GM12878 (cell line): ENCODE data around the gene DDR1. TPM values are rescaled to one million over a fixed set of nuclear protein-coding genes. Genes with fewer than 3 reads are reported as not detected.

ENCODE experiments used
- ATAC-seq: fragments of 200-7000 bp; cut with Tn5 transposase; 3 replicates; pipeline ENCODE4 v1.9.1; 2020; ENCODE audit warnings: mild to moderate bottlenecking, moderate library complexity
- BruUV-seq: library from RNA; stranded (reverse); fragments of 400-500 nt; replicated peaks from 2 replicates; lab custom pipeline; 2021; lab: Mats Ljungman, UMichigan
- CTCF ChIA-PET: fragments of 300-600 bp; sonication (Branson Sonifier 250); formaldehyde crosslinking; extraction: SDS; loops from one replicate; lab custom pipeline; 2021; ENCODE audit warnings: inconsistent platforms; lab: Yijun Ruan, JAX
- POLR2A ChIA-PET: fragments of 350-600 bp; formaldehyde crosslinking; extraction: SDS; loops from one replicate; lab custom pipeline; 2021; ENCODE audit warnings: inconsistent platforms; lab: Charles Lee
- RAD21 ChIA-PET: fragments of 300-600 bp; sonication (Branson Sonifier 250); formaldehyde crosslinking; loops from one replicate; lab custom pipeline; 2023; ENCODE audit warnings: antibody characterized with exemption; ENCODE audit not compliant: unreplicated experiment; lab: Charles Lee
- SMC1A ChIA-PET: fragments of 300-600 bp; sonication (Branson Sonifier 250); formaldehyde crosslinking; loops from one replicate; lab custom pipeline; 2023; ENCODE audit not compliant: unreplicated experiment, uncharacterized antibody; lab: Charles Lee
- DNase-seq: peaks from one replicate; pipeline ENCODE4 v3.0.0-alpha.2; 2011; ENCODE audit warnings: low read depth, low spot score
- FAIRE-seq: peaks from 3 replicates; lab custom pipeline; 2011; peaks lifted over from hg19 to GRCh38; lab: Jason Lieb, UNC
- H2AFZ ChIP-seq: 2 replicates; pipeline ENCODE4 v1.6.0; 2011; ENCODE audit warnings: low read depth, low read length, control low read depth; ENCODE audit not compliant: control insufficient read depth
- H3K27ac ChIP-seq: 2 replicates; pipeline ENCODE4 v1.5.1; 2011; ENCODE audit warnings: control low read depth; ENCODE audit not compliant: control insufficient read depth, insufficient read depth
- H3K27me3 ChIP-seq, 2 experiments: replicated peaks in 1 of 2; 2 replicates each; pipeline versions ENCODE4 v1.6.0 to v1.6.1; 2011; ENCODE audit warnings: low read length in 1 of 2; ENCODE audit not compliant: control insufficient read depth in 2 of 2, insufficient read depth in 2 of 2
- H3K36me3 ChIP-seq, 2 experiments: 2 replicates each; pipeline ENCODE4 v1.5.1; 2011; ENCODE audit warnings: low read length in 1 of 2; ENCODE audit not compliant: control insufficient read depth in 2 of 2, insufficient read depth in 2 of 2
- H3K4me1 ChIP-seq: 2 replicates; pipeline ENCODE4 v1.6.1; 2011; ENCODE audit warnings: mild to moderate bottlenecking, low read length, moderate library complexity, mixed read lengths; ENCODE audit not compliant: control insufficient read depth, insufficient read depth
- H3K4me2 ChIP-seq: 2 replicates; pipeline ENCODE4 v1.6.0; 2011; ENCODE audit warnings: control low read depth; ENCODE audit not compliant: control insufficient read depth, insufficient read depth
- H3K4me3 ChIP-seq: fragments of 200-600 bp; sonication (generic); 2 replicates; pipeline ENCODE4 v1.5.1; 2016
- H3K79me2 ChIP-seq: 2 replicates; pipeline ENCODE4 v1.6.0; 2011; ENCODE audit warnings: low read length; ENCODE audit not compliant: control insufficient read depth, insufficient read depth
- H3K9ac ChIP-seq: 2 replicates; pipeline ENCODE4 v1.8.0; 2011; ENCODE audit warnings: low read length, control low read depth, mixed read lengths; ENCODE audit not compliant: control insufficient read depth, insufficient read depth
- H3K9me3 ChIP-seq: replicated peaks from 3 replicates; pipeline ENCODE4 v1.5.1; 2011; ENCODE audit warnings: mild to moderate bottlenecking, low read length; ENCODE audit not compliant: control insufficient read depth, insufficient read depth
- H4K20me1 ChIP-seq: 2 replicates; pipeline ENCODE4 v1.6.0; 2011; ENCODE audit not compliant: control insufficient read depth, insufficient read depth
- CHD1 ChIP-seq: IDR thresholded peaks from 2 replicates; pipeline ENCODE4 v1.6.1; 2012; ENCODE audit warnings: low read depth, low read length, improper control_type of control experiment
- E2F4 ChIP-seq: IDR thresholded peaks from 2 replicates; pipeline ENCODE4 v1.6.1; 2012; ENCODE audit warnings: low read depth, low read length, improper control_type of control experiment
- EED ChIP-seq: sonication (generic); IDR thresholded peaks from 2 replicates; pipeline ENCODE4 v1.6.1; 2016; ENCODE audit warnings: antibody characterized with exemption, low read depth
- HDGF ChIP-seq: fragments of 450-650 bp; IDR thresholded peaks from 2 replicates; pipeline ENCODE4 v1.6.1; 2016; ENCODE audit warnings: antibody characterized with exemption
- IKZF2 ChIP-seq, 2 experiments: fragments of 450-650 bp; IDR thresholded peaks; 2 replicates each; pipeline ENCODE4 v1.6.1; 2017; ENCODE audit warnings: mild to moderate bottlenecking in 2 of 2, moderate library complexity in 2 of 2
- MEF2B ChIP-seq: fragments of 450-650 bp; IDR thresholded peaks from 2 replicates; pipeline ENCODE4 v1.6.1; 2018; ENCODE audit warnings: mild to moderate bottlenecking, moderate library complexity; ENCODE audit not compliant: partially characterized antibody, poor library complexity, severe bottlenecking
- MLLT1 ChIP-seq: fragments of 450-650 bp; IDR thresholded peaks from 2 replicates; pipeline ENCODE4 v1.6.1; 2016; ENCODE audit warnings: mild to moderate bottlenecking
- MTA2 ChIP-seq: fragments of 450-650 bp; IDR thresholded peaks from 2 replicates; pipeline ENCODE4 v1.6.1; 2016; ENCODE audit warnings: low read depth, mild to moderate bottlenecking, moderate library complexity
- MYC ChIP-seq: IDR thresholded peaks from 2 replicates; pipeline ENCODE4 v1.6.1; 2011; ENCODE audit warnings: mild to moderate bottlenecking, low read length, moderate library complexity, inconsistent platforms; ENCODE audit not compliant: insufficient read depth, insufficient replicate concordance, insufficient read length, severe bottlenecking
- NBN ChIP-seq: fragments of 450-650 bp; IDR thresholded peaks from 2 replicates; pipeline ENCODE4 v1.6.1; 2016
- RELB ChIP-seq: fragments of 450-650 bp; IDR thresholded peaks from 2 replicates; pipeline ENCODE4 v1.6.1; 2017; ENCODE audit warnings: low read depth, mild to moderate bottlenecking, moderate library complexity
- ZBED1 ChIP-seq: IDR thresholded peaks from 2 replicates; pipeline ENCODE4 v1.6.1; 2016; ENCODE audit warnings: borderline replicate concordance
- WGBS: methylation state at CpG from one replicate; pipeline ENCODE4 v1.1.6; 2016; ENCODE audit warnings: low lambda C conversion rate; ENCODE audit not compliant: insufficient replicate concordance, insufficient coverage; ENCODE audit errors: missing lambda C conversion rate; 5-methylcytosine and 5-hydroxymethylcytosine counted together
- in situ Hi-C: fragments of 300-500 bp; cut with MboI; formaldehyde crosslinking; loops from 9 replicates; pipeline ENCODE4 v1.14.3; 2018; ENCODE audit warnings: mixed read lengths
- intact Hi-C: fragments of 100-400 bp; cut with micrococcal nuclease; formaldehyde crosslinking; loops from one replicate; pipeline ENCODE4 v1.14.2; 2022; ENCODE audit not compliant: unreplicated experiment
- polyA plus RNA-seq, 11 experiments: library from polyadenylated mRNA; depleted of rRNA in 4 of 11; unstranded in 6 of 11; stranded (reverse) in 5 of 11; fragments of >200 nt; fragmentation: Nextera tagmentation in 4 of 11; fragmentation: Illumina TruSeq in 1 of 11; extraction: Ambion mirVana in 4 of 11; extraction: Trizol in 1 of 11; gene quantifications; 1 replicate in 1 of 11; 2 replicates in 10 of 11; pipeline versions ENCODE4 v1.2.1 to v1.2.3, GENCODE V29; 2011 to 2016; ENCODE audit warnings: inconsistent platforms in 2 of 11, missing spikeins in 2 of 11, low read depth in 1 of 11
- total RNA-seq, 4 experiments: library from RNA; depleted of rRNA in 3 of 4; stranded (reverse); fragments of >200 nt in 3 of 4; fragmentation: Illumina TruSeq in 1 of 4; extraction: Trizol in 1 of 4; gene quantifications; 2 replicates each; pipeline versions ENCODE4 v1.2.1 to v1.2.3, GENCODE V29; 2013 to 2021

Gene DDR1
- total and polyA plus RNA-seq, 10 of the 15 experiments (the other 5 are each of a cell fraction or from before 2014, with no cell fraction given), result 1.1 to 39.0 (median 11.9) TPM

GRCh38 chr6:30913721-30914075 lies 29.4 kb downstream of the DDR1 start:
- H3K79me2 ChIP-seq, result peaks cover 12% of the 10 kb centered on the region
- H3K9me3 ChIP-seq, result no peaks in the 10 kb centered on the region
- WGBS, result 44% methylated on average over 28 of the region's 31 CpGs
- H3K9ac ChIP-seq, result peak overlapping the region; percentile 86; the same call in 1 of the 2 replicates
- ATAC-seq, result peak; percentile 74
- no peak for DNase-seq
- in situ Hi-C loops, result no loop called here
- intact Hi-C loops, result loop anchor here (1.0 to 2.0 kb wide), 2 partner anchors 85 to 129 kb away; no protein-coding TSS in a partner anchor
- ChIA-PET POLR2A (interaction anchor here (0.6 to 4.4 kb wide), 22 partner anchors 10 to 545 kb away, joined by 3 to 50 read pairs (median 3); partner anchors contain the start of genes DDR1, FLOT1 and MDC1), SMC1A (interaction anchor here (0.6 to 7.9 kb wide), 29 partner anchors 11 to 372 kb away, joined by 3 to 141 read pairs (median 4); partner anchors contain the start of genes DDR1 and MRPS18B), RAD21 (interaction anchor here (0.7 to 4.6 kb wide), 50 partner anchors 9 to 460 kb away, joined by 3 to 138 read pairs (median 5); partner anchors contain the start of genes CCHCR1, DDR1, IER3 and MDC1), CTCF (interaction anchor here (0.9 to 9.3 kb wide), 35 partner anchors 10 to 460 kb away, joined by 3 to 122 read pairs (median 7); partner anchors contain the start of genes DDR1 and DHX16)
- no peak for FAIRE-seq
- H3K27ac ChIP-seq, result peak overlapping the region; percentile 56
- H3K36me3 ChIP-seq, result peaks cover 6 to 8% of the 10 kb centered on the region in 2 experiments; a peak in 3 of 4 replicates
- no peaks in the 10 kb centered on the region for H3K27me3 ChIP-seq
- no peaks in the 10 kb centered on the region for H4K20me1 ChIP-seq
- H3K4me1 ChIP-seq, result peaks cover 10% of the 10 kb centered on the region
- peak overlapping the region; percentile 77 for H2AFZ ChIP-seq
- TF ChIP-seq HDGF, result peak; percentile 79; the same call in 1 of the 2 replicates
- peak; percentile 6 to 31; a peak in 1 of 4 replicates for TF ChIP-seq IKZF2 (IDR thresholded peaks at IDR 0.05)
- TF ChIP-seq MYC, result no peak
- TF ChIP-seq CHD1, result no peak
- TF ChIP-seq RELB, result peak; percentile 42; the same call in 1 of the 2 replicates
- no peak for TF ChIP-seq MEF2B
- TF ChIP-seq MLLT1, result peak; percentile 37; the same call in 1 of the 2 replicates
- TF ChIP-seq MTA2, result peak; percentile 40; the same call in 1 of the 2 replicates
- TF ChIP-seq NBN, result peak; percentile 31; the same call in 1 of the 2 replicates
- 0 out of 2 replicates have a peak, but pooled peaks have one; percentile 27 for TF ChIP-seq ZBED1
- no peak for TF ChIP-seq E2F4
- TF ChIP-seq EED, result 0 out of 2 replicates have a peak, but pooled peaks have one; percentile 6
- H3K4me3 ChIP-seq, result peak overlapping the region; percentile 91; the same call in 1 of the 2 replicates
- BruUV-seq, result no TSS peak
- peak overlapping the region; percentile 99 for H3K4me2 ChIP-seq
